Medulla oblongata (tissue), 1 donor: ENCODE results near the gene SLC7A14.

Experiments used
- DNase-seq: peaks from one replicate; pipeline ENCODE4 v3.0.0-alpha.2; 2015; ENCODE audit errors: extremely low spot score

The SLC7A14 gene

DNA sequence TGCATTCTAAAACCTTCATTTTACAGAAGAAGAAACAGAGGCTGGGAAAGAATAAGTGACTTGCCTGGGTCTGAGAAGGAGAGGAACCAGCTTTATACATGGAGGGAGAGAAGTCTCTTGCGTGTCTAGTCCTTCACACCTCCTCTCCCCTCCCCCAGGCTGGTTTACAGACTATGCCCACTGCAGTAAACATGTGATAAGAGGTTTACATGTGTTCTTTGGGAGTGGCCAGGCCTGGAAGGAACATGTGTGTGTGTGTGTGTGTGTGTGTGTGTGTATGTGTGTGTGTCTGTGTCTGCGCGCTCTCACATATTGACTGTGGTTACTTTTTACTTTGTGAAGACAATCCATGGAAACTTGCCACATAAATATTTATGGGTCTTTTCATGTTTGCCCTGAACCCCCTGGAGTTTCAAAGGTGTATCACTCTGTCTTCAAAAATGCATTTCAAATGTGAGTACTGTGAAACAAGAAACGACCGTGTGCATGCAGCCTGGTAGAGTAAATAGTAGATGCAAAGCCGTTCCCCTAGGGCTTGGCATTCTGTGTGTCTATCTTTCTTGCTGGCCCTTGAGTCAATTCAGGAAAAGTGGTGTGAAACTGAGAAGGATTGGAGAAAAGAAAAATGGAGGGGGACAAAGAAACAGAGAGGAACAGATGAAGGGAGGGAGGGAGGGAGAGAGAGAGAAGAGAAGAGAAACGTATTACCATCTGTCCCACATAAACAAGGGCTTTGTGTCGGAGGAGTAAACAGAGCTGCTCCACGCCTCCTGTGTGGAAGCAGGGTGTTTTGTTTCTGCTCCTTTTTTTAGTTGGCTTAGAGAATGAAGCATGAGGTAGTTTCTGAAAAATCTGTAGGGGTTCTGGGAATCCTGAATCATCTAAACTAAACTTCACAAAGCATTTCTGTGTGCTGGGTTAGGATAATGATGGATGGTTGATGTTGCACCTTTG is 115.5 kb downstream of the SLC7A14 start:
- peak; percentile 88 for DNase-seq

DNA sequence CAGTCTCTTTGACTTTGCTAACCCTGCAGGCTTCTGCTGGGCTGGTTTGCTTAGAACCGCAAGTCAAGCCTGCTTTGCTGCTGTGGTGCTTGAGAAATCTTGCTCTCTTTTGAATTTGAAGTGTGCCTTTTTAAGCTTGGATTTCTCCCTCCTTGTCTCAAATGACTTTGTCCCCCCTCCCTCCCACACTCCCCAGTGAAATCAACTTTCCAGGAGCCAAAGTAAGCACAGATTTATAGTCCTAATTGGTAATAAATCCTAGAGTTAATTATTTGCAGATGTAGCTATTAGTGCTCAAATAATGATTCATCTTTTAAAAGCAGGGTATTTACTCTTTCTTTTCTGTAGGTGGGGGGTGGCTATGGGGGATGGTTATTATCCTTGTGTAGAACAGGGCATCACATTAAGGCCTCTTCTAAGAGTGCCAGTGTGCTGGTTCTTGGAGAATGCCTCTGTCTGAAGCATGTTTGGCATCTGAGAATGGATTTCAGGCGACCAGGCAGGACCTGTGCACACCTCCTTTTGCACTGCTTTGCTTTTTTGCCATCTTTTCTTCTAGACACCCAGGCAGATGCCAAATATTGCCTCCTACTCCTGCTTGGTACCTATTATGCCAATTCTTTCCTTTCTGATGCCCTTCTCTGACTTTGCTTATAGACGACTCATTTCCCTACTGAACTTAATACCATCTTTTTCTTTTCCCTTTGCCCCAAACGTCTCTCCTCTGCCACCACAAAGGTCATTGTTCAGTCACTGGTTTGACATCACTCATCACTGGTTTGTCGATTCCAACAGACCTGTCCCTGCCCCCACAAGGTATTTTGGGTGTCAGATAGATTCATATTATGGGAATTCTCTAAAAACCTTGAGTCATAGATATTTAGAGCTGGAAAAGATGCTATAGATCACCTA is 116.5 kb downstream of the SLC7A14 start:
- peak; percentile 49 for DNase-seq

DNA sequence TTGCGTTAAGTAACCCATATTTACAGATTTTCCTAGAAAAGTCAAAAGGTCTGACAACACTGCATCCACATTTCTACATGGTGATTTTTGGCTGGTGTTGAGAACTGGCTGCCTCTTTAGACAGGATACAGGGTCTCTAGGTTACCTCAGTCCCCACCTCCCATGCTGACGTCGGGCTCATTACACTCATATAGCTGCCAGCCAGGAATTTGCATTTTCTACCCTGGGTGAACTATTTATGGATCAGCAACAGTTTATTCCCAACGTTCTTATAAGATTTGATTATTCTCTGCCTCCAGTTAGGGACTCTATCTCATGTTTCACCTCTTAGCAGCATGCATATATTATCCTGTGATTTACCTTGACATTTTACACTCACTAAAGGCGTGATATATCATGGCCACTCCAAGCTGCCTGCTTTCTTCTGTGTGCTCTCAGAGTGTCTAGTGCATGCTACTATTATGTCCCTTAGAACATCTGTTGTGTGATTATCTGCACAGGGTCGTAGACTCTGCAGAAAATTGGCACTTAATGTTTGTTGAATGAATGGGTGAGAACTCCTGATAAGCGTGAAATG is 118.2 kb downstream of the SLC7A14 start:
- DNase-seq: no peak

DNA sequence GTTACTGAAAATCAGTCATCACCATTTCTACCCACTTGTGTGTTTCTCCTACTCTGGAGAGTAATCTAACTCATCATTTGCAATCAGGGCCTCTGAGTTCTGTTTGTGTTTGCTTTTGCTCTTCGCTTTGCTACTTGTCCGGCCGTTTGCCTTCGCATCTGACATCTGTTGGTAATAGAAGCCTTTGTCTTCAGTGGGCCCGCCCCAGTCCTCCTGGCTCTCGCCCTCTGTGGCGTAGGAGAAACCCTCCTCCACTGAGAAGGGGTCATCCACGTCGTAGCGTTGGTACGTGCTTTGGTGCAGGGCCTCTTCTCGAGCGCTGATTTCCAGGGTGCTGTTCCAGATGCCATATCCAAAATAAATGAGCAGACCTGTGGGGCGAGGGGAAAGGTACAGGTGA is 118.9 kb downstream of the SLC7A14 start:
- DNase-seq: peak; percentile 90

DNA sequence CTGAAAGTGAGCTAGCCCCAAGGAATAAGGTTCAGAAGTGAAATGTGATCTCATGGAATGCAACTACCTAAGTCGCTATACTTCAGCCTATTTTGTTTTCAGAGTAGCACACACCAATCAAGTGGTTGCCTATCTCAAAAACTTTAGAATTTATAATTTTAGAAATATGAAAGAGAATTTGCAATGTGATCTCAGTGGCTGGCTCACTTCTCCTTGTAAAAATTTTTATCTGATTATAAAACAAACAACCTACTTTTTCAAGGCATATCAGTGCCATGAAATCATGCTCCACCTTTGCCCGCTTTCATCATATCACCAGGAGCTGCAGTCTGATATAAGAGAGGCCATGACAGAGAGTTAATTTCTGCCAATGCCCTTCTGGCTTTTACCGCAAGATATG is 119.9 kb downstream of the SLC7A14 start:
- no peak for DNase-seq

DNA sequence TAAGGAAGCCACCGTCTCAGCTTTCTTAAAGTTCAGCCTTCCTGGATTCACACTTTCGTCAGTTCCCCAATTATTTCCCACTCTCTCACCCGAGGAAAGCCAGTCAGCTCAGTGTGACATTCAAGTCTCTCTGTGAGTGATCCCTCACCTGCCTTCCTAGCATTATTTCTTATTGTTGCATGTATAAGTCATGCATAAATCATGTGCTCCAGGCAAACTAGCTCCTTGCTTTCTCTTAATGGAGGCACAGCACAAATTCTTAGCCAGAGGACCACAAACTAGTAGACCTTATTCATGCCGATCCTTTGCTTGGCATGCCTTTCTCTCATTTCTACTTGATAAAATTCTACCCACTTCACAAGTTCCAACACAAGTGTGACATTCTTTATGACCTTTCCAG is 122.9 kb downstream of the SLC7A14 start:
- no peak for DNase-seq

DNA sequence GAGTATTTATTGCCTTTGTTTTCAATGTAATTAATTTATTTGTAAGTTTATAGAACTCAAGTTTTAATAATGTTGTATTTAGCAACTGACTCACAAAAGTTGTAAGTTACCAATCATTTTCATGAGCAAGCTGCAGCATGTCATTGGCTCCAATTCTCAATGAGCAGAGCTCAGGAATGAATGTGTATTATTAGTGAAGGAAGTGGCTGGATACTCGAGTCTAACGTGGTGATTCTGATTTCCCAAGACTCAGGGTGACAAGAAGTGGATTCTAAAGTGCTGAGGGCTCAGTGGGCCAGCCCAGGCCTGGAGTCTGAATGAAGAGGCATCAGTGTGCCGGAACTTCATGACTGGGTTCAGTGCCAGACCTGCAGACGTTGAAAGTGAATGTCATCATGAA is 127.6 kb downstream of the SLC7A14 start:
- no peak for DNase-seq

DNA sequence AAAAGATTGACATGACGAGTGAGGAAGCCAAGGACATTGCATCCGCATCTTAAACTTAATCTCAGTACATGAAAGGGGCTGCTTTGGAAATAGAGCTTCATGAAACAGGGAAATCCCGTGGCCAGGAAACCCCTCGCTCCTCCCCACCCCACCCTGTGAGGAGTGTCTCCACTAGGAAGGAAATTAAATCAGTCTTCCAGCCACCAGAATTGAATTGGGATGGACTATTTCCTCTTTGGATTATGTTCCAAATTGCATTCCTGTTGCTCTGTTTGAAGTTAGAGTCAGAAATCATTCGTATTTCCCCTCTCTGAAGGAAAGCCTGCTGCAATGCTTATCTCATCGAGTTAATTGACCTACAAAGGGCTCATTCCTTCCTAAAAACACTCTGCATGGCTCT is 131.4 kb downstream of the SLC7A14 start:
- DNase-seq: no peak

DNA sequence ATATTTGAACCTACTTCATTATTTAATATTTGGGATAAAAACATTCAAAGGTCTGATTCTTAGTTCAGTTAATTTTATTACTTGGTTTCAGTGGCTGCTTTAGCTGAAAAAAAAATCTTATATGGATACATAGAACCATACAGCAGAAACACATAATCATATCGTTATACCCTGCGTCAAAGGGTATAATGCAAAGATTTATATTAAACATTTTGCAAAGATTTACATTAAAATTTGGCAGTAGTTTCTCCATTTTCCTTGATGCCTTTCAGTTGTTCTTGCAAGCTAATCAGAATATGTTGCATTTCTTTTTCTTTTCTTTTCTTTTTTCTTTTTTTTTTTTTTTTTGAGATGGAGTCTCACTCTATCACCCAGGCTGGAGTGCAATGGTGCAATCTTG is 135.8 kb downstream of the SLC7A14 start:
- no peak for DNase-seq

DNA sequence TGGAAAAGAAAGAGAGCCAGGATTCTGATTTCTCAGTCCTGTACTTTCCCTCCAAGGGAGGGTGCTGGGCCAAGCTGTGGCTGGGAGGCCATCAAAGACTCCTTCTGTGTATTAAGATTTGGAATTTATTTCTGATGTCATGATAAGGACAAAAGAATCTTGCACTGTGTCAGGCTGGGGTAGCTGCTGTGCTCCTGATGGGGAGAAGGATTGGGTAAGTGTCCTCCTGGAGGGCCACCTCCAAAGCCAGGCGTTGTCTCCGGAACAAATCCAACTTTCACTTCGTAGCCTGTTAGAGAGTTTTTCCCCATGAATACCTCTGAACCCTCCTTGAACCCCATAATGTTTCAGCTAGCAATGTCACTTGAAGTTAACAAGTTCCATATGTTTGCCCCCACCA is 137.3 kb downstream of the SLC7A14 start:
- peak; percentile 50 for DNase-seq

DNA sequence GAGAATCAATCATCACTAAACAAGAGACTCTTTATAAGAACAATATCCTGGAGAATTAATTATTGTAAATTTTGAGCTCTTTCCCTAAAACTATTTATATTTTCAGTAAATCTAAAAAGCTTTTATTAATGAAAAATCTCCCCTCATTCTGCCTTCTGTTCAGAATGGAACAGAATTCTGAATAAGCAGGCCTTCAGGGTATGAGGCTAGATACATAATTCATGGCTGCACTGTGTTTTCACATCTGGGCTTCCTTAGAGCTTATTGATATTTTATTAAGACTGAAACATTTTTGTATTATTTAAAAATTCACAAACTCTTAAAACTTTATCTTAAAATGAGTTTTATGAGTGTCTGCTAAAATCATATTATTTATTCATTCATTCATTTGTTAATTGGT is 142.4 kb downstream of the SLC7A14 start:
- DNase-seq: no peak

DNA sequence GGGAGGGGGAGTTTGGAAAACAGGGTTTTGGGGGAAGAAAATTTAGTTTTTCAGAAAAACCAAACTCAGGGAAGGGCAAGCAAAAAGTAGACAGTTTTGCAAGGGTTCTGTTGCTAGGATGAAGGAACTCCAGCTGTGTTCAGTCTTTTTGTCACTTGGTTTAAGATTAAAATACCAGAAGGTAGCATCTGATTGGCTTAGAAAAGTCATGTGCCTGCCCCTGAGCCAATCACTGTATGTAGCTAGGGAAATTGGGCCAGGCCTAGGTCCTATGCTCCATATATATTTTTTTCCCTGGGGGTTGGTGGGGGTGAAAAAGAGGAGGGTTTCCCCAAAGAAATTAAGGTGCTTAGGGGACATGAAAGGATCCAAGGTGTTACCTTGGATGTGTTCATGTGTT is 142.9 kb downstream of the SLC7A14 start:
- no peak for DNase-seq

DNA sequence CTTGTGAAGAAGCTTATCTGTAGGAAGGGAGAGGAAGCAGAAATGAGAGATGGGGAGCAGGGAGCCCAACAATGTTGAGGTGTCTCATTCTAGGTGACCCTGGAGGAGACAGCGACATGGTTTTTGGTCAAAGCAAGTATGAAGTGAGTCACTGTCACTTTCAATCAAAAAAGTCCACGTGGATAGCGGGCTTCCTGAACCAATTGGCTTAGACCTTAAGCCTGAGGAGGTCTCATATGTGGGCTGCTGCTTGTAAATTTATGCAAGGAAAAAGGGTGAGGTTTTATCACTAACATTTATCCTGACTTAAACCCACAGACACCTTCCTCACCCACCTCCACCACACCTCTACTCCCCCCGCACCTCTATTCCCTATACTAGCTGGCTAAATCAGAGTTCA is 144.5 kb downstream of the SLC7A14 start:
- DNase-seq: no peak

DNA sequence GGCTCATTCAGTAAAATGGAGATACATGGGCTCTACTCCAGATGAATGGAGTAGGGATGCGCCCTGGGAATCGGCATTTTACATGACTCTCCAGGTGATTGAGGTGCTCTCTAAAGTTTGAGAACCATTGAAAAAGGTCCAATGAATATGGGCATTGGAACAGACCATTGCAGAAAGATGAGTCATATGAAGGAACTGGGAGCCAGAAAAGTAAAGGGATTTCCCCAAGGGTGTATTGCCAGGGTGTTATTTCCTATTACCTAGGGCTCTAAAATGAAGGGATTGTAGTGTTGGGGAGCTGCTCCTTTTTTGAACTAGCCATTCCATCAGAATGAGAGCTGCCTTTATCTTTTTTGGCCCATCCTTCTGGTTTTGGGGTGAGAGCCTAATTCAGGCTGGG is 145.5 kb downstream of the SLC7A14 start:
- DNase-seq: no peak

DNA sequence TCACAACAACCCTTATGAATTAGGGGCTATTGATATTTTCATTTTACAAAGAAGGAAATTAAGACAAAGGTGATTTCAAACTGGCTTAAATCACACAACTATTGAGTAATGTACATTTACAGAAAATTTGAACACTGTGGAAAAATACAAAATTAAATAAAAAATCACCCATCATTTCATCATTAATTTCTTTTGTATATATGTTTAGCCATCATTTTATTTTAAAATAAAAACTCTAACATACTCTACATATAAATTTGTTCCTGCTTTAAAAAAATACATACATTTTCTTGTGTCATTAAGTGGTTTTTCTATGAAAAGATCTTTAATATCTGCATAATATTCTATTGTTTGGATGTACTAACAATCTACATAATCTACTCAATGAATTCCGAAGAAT is 147.0 kb downstream of the SLC7A14 start:
- no peak for DNase-seq

DNA sequence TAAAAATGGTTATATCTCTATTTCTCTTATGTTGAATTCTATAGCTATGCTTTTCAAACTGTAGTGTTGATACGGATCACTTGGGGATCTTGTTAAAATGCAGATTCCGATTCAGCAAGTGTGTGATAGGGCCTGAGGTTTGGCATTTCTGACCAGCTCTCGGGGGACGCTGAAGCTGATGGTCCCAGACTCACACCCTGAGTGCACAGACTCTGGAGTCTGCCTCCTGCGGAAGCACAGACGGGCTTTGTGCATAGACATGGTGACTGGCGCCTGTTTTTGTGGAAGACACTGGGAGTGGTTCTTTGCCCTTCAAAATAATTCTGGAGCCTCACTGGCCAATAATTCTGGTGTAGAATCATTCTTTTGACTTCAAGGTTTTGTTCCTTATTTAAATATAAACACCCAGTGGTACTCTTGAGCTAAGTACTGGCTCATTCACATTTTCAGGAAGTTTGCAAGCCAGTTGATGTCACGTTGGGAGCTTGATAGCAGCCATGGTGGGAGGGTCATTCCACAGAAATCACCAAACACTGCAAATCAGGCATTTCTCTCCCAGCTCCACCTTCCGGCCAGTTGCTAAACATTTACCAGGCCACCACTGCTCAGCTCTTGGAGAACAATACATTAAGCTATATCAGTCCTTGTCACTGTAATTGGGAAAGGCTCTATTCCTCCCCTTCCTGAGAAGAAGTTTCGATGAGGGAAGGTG is 148.0 kb downstream of the SLC7A14 start:
- peak; percentile 44 for DNase-seq

DNA sequence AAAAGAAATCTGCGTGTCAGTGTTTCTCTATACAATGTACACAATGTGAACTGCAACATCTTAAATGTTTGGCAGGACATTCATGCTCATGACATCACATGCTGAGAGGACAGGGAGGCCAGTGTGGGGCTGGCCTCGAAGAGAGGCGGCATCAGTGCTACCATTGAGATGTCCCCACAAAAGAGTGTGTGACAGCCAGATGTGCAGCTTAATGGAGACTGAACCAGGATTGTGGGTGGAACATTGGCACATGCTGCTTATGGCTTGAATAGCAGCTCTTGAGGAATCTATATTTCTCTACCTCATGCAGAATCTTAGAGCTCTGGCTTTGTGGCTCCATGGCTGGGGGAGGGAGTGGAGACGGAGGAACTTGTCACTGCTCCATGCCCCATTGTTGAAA is 148.7 kb downstream of the SLC7A14 start:
- peak; percentile 93 for DNase-seq

DNA sequence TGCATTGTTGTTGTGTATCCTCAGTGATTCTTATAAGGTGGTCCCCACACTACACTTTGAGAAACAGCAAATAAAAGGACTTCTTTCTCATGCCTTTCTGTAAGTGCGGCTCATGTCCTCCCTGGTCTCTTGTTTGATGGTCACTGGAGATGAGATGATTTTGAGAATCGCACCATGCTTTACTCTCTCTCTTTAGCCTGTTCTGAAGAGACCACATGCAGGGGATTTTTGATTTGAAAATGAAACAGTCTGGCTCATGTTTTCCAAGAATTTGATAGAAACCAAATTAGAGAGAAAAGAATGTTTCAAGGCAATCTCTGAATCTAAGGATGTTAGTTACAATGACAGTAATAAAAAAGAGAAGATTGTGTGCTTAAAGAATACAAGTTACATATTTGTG is 149.2 kb downstream of the SLC7A14 start:
- no peak for DNase-seq

DNA sequence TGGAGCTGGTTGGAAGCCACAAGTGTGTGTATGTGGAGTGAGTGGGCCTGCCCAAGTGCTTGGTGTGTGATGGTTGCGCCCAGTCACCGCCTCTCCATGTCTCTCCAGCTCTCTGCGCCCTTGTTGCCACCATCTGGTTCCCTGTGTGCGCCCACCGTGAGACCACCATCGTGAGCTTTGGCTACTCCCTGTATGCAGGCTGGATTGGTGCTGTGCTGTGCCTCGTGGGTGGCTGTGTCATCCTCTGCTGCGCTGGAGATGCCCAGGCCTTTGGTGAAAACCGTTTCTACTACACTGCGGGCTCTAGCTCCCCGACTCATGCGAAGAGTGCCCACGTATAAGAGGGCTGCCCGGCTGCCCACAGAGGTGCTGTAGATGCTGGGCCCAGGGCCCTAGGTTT is 153.5 kb downstream of the SLC7A14 start:
- DNase-seq: no peak

DNA sequence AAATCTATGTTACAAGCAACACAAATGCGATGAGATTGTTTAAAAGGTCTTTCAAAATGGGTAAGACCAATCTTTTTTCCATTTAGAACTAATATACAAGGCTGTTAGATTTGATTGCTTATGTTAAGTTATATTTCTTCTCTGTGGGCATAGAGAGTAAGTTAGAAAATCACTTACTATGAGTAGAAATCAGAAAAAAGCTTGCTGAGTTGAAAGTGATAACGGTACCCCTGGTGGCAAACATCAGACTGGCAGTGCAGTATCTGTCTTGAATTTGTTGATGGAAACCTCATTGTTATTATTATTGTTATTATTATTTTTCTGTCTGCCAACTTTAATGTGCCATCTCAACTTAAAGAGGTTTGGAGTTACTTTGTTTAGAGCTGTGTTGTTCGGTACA is 154.8 kb downstream of the SLC7A14 start:
- no peak for DNase-seq

DNA sequence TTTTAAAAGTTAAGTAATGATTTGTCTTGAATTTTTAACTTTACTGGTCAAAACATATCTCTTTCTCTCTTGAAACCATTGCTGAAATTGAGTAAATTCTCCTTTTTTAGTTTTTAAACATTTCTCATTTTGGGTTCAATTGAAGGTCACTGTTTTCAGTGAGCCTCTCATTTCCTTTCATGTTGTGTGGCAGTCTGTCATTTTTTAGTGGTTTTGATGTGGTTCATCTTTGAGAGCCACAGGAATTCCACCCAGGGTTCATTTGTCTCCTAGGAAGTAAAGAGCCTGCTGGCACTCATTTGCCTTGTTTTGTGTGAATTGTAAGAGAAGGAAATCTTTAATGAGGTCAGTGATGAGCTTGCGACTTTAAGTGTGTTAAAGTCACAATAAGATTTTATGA is 156.8 kb downstream of the SLC7A14 start:
- DNase-seq: peak; percentile 70

DNA sequence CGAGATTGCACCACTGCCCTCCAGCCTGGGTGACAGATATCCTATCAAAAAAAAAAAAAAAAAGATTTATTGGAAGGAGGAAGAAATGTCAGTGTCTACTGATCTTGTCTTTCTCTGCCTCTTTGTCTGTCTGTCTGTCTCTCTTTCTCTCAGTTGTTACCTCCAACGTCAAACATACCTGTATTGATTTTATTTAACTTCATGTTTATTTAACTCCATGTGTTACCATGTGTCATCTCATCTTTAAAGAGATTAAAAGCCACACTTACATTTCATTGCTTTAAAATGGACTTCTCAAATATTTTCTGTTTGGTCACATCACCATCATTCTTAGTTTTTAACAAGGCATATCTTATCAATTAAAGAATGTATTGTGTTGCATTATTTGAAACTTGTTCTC is 157.8 kb downstream of the SLC7A14 start:
- DNase-seq: no peak
